BE2C (cell line): ENCODE measurements around the gene NINL.

Experiments
- DNase-seq: peaks from one replicate; pipeline ENCODE4 v3.0.0-alpha.2; 2020
- H3K27me3 ChIP-seq: fragments of 250-450 bp; sonication (Bioruptor Pico); 2 replicates; pipeline ENCODE4 v1.5.1; 2020; ENCODE audit warnings: mild to moderate bottlenecking
- H3K36me3 ChIP-seq: fragments of 250-450 bp; sonication (Bioruptor Pico); 2 replicates; pipeline ENCODE4 v1.5.1; 2020; ENCODE audit warnings: mild to moderate bottlenecking
- H3K4me1 ChIP-seq: fragments of 250-450 bp; sonication (Bioruptor Pico); 2 replicates; pipeline ENCODE4 v1.5.1; 2020
- H3K4me3 ChIP-seq: 2 replicates; pipeline ENCODE4 v1.5.1; 2011; ENCODE audit warnings: low read depth, low read length
- H3K9me3 ChIP-seq: fragments of 250-450 bp; sonication (Bioruptor Pico); 2 replicates; pipeline ENCODE4 v1.5.1; 2020
- CTCF ChIP-seq: IDR thresholded peaks from 2 replicates; pipeline ENCODE4 v1.5.1; 2012; ENCODE audit warnings: mild to moderate bottlenecking, low read depth, low read length

NINL gene

GRCh38 chr20:25571240-25571639 lies 14.1 kb downstream of the NINL start:
- TF ChIP-seq CTCF: no peak
- no peaks in the 10 kb centered on the region for H3K27me3 ChIP-seq
- no peaks in the 10 kb centered on the region for H3K36me3 ChIP-seq
- no peak overlapping the region for H3K4me3 ChIP-seq
- H3K4me1 ChIP-seq: no peaks in the 10 kb centered on the region
- DNase-seq: no peak
- H3K9me3 ChIP-seq: no peaks in the 10 kb centered on the region

GRCh38 chr20:25570148-25570530 lies 15.2 kb downstream of the NINL start:
- no peaks in the 10 kb centered on the region for H3K9me3 ChIP-seq
- no peak for TF ChIP-seq CTCF
- H3K4me3 ChIP-seq: no peak overlapping the region
- no peak for DNase-seq
- H3K36me3 ChIP-seq: no peaks in the 10 kb centered on the region
- H3K27me3 ChIP-seq: no peaks in the 10 kb centered on the region
- no peaks in the 10 kb centered on the region for H3K4me1 ChIP-seq

- no peak for TF ChIP-seq CTCF
- Histone ChIP-seq H3K9me3 (no peaks in the 10 kb centered on the region), H3K4me3 (no peak overlapping the region), H3K4me1 (no peaks in the 10 kb centered on the region), H3K27me3 (no peaks in the 10 kb centered on the region), H3K36me3 (no peaks in the 10 kb centered on the region)
- no peak for DNase-seq
These were observed 18.0 kb downstream of the NINL start for GRCh38 chr20:25567286-25567685.

- Histone ChIP-seq H3K27me3 (no peaks in the 10 kb centered on the region), H3K4me1 (no peaks in the 10 kb centered on the region), H3K4me3 (no peak overlapping the region), H3K36me3 (no peaks in the 10 kb centered on the region), H3K9me3 (no peaks in the 10 kb centered on the region)
- no peak for TF ChIP-seq CTCF
- no peak for DNase-seq
These were observed 18.5 kb downstream of the NINL start for GRCh38 chr20:25566821-25567220.

- Histone ChIP-seq H3K27me3 (no peaks in the 10 kb centered on the region), H3K36me3 (no peaks in the 10 kb centered on the region), H3K4me3 (no peak overlapping the region), H3K9me3 (no peaks in the 10 kb centered on the region), H3K4me1 (no peaks in the 10 kb centered on the region)
- no peak for TF ChIP-seq CTCF
- DNase-seq: no peak
These were observed 19.7 kb downstream of the NINL start for GRCh38 chr20:25565578-25566157.

- no peaks in the 10 kb centered on the region for H3K9me3 ChIP-seq
- no peaks in the 10 kb centered on the region for H3K4me1 ChIP-seq
- no peak for TF ChIP-seq CTCF
- DNase-seq: no peak
- no peak overlapping the region for H3K4me3 ChIP-seq
- no peaks in the 10 kb centered on the region for H3K27me3 ChIP-seq
- no peaks in the 10 kb centered on the region for H3K36me3 ChIP-seq
These were observed 21.5 kb downstream of the NINL start for GRCh38 chr20:25563876-25564275.
